Measurements from ENCODE around the gene CCN5. TPM values are rescaled to one million over a fixed set of nuclear protein-coding genes. Genes with fewer than 3 reads are reported as not detected.

The CCN5 gene
- total RNA-seq, 2 donors from 2014 or later = 0.84 to 2.9 TPM

- no peak overlapping the region for H3K9ac ChIP-seq (ENCODE audit: low read depth in 2 of 2, low read length in 2 of 2)
- H3K4me1 ChIP-seq = peaks cover 5% of the 10 kb centered on the region
- H3K27ac ChIP-seq = no peak overlapping the region
- no peaks in the 10 kb centered on the region for H3K27me3 ChIP-seq
- intact Hi-C loops (cut with DNase I) = no loop called here
- no peak for TF ChIP-seq CTCF (IDR thresholded peaks at IDR 0.05)
- H3K36me3 ChIP-seq = no peaks in the 10 kb centered on the region
- no peak for DNase-seq
- H3K9me3 ChIP-seq = no peaks in the 10 kb centered on the region
- H3K4me3 ChIP-seq = no peak overlapping the region
Observed at GRCh38 chr20:44711237-44711636, 3.9 kb upstream of the CCN5 start.

GRCh38 chr20:44714102-44714700 is 968 bp upstream of the CCN5 start:
- Histone ChIP-seq H3K4me3 (no peak overlapping the region), H3K4me1 (peaks cover 5% of the 10 kb centered on the region), H3K9me3 (no peaks in the 10 kb centered on the region), H3K27me3 (no peaks in the 10 kb centered on the region), H3K36me3 (no peaks in the 10 kb centered on the region), H3K9ac (ENCODE audit: low read depth in 2 of 2, low read length in 2 of 2) (peak overlapping the region in 1 of 2 donors; percentile 14), H3K27ac (no peak overlapping the region)
- intact Hi-C loops (cut with DNase I) = no loop called here
- no peak for TF ChIP-seq CTCF (IDR thresholded peaks at IDR 0.05)
- DNase-seq = no peak

DNA sequence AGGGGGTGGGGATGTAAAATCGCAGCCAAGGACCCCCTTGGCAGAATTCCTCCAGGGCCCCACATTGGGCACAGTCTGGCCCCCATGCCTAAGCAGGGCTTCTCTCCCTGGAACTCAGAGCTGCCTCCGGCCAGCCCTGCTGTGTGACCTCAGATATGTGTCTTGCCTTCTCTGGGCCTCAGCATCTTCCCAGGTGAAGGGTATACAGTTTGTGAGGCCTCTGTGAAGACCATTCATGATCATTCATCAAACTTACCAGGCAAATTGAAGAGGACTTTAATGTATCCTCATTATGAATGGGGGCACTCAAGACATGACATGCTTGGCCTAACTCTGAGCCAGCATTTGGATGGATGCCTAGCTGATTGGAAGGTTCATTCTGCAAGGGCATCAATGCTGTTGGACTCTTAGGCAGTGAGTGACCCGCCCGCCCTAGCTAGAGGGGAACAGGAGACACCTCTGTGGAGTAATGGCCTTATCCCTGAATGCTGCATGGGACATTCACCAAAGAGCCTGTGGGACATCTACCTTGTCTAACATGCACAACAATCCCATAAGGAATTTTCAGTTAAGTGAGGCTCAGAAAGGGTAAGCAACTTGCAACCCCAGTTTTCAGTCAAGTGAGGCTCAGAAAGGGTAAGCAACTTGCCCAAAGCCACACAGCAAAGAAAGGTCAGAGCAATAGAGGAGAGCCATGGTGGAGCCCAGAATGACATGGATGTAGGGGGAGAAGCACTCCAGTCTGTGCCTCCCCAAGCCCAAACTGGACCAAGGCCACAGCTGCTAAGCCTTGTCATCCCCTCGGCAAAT is 535 bp downstream of the CCN5 start:
- Histone ChIP-seq H3K4me3 (no peak overlapping the region), H3K27me3 (no peaks in the 10 kb centered on the region), H3K9me3 (no peaks in the 10 kb centered on the region), H3K9ac (ENCODE audit: low read depth in 2 of 2, low read length in 2 of 2) (peak overlapping the region in 1 of 2 donors; percentile 10), H3K27ac (no peak overlapping the region), H3K4me1 (peaks cover 5% of the 10 kb centered on the region), H3K36me3 (no peaks in the 10 kb centered on the region)
- intact Hi-C loops (cut with DNase I) = no loop called here
- DNase-seq = no peak
- no peak for TF ChIP-seq CTCF (IDR thresholded peaks at IDR 0.05)

- H3K27ac ChIP-seq = no peak overlapping the region
- intact Hi-C loops (cut with DNase I) = no loop called here
Observed at GRCh38 chr20:44716309-44717106, 1.3 kb downstream of the CCN5 start.

More at GRCh38 chr20:44716309-44717106, 1.3 kb downstream of the CCN5 start:
- Histone ChIP-seq H3K36me3 (no peaks in the 10 kb centered on the region), H3K4me3 (no peak overlapping the region), H3K9ac (ENCODE audit: low read depth in 2 of 2, low read length in 2 of 2) (no peak overlapping the region), H3K27me3 (no peaks in the 10 kb centered on the region), H3K9me3 (no peaks in the 10 kb centered on the region), H3K4me1 (peaks cover 5% of the 10 kb centered on the region)
- no peak for DNase-seq
- TF ChIP-seq CTCF (IDR thresholded peaks at IDR 0.05) = no peak

Measured in colonic mucosa (tissue), 4 donors.